NT2/D1 (cell line): Measurements from ENCODE around the gene NBPF11.

Experiments
- SUZ12 ChIP-seq: IDR thresholded peaks from 2 replicates; pipeline ENCODE4 v1.6.1; 2011; ENCODE audit not compliant: insufficient read length, insufficient read depth; ENCODE audit errors: extremely low read depth
- YY1 ChIP-seq: IDR thresholded peaks from 2 replicates; pipeline ENCODE4 v1.6.1; 2011; ENCODE audit not compliant: insufficient read length, insufficient read depth

DNA sequence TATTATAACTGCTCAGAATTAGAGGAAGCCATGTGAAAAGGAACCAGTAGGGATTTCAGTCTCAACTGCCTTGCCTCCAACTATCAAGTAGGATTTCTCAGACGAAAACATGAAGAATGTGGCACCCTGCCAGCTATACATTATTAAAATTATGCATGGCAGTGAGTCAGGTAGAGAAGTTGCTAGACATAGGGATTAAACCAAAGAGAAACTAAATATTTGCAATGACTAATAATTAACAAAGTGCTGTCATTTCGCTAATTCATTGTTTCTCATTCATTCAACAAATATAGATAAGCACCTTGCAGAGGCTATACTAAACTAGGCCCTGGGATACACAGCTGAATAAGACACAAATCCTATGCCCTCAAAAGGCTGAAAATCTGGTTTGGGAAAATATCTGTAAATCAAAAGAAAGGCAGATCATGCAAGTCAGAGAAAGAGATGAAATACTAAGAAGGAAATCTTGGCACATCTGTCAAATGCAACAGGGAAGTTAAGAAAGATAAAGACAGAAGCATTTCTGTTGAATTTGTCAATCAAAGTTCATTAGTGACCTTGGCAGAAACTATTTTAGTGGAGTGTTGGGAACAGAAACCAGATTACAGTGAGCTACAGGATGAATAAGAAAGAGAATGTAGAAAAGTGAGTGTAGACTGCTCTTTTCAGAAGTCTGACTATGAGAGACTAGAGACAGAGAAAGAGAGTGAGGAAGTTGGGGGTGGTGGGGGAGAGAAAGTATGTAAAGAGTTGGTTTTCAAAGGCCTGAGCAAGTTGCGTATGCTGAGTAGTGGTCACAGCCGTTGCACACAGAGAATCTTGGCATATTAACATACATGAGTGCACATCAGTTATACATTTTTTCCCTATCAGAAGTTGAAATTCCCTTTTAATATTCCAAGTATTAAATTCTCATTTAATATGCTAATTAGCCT, 14.7 kb upstream of the NBPF11 start:
- TF ChIP-seq YY1: no peak
- no peak for TF ChIP-seq SUZ12
